ENCODE data around the gene TRDMT1. TPM values are rescaled to one million over a fixed set of nuclear protein-coding genes. Genes with fewer than 3 reads are reported as not detected.

The TRDMT1 gene
- total and polyA plus RNA-seq, 12 donors: 2.0 to 6.3 (median 3.7) TPM

DNA sequence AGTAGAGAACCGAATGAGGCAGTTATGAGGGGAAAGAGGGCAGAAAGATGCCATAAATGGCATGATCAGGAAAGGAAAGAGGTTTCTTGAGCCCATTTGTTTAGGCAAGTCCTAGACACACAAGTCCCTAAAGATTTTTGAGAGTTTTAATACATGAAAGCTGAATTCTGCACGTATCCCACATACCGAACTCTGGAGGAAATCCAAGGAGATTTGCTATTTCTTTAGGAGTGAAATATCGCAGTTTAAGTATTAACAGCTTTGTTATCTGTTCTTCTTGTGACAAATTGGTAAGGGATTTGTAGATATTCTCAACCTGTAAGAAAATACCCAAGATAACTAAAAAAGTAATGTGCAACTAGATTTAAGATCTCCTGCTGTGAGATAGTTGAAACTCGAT is 48.2 kb downstream of the TRDMT1 start:
- DNase-seq (no peak), ATAC-seq (no peak)
- no peaks in the 10 kb centered on the region for H3K9me3 ChIP-seq
- TF ChIP-seq, protein P1, sequence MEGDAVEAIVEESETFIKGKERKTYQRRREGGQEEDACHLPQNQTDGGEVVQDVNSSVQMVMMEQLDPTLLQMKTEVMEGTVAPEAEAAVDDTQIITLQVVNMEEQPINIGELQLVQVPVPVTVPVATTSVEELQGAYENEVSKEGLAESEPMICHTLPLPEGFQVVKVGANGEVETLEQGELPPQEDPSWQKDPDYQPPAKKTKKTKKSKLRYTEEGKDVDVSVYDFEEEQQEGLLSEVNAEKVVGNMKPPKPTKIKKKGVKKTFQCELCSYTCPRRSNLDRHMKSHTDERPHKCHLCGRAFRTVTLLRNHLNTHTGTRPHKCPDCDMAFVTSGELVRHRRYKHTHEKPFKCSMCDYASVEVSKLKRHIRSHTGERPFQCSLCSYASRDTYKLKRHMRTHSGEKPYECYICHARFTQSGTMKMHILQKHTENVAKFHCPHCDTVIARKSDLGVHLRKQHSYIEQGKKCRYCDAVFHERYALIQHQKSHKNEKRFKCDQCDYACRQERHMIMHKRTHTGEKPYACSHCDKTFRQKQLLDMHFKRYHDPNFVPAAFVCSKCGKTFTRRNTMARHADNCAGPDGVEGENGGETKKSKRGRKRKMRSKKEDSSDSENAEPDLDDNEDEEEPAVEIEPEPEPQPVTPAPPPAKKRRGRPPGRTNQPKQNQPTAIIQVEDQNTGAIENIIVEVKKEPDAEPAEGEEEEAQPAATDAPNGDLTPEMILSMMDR (IDR thresholded peaks at IDR 0.05): no peak
- peaks cover 0 to 6% (median 0%) of the 10 kb centered on the region in 9 donors for H3K4me1 ChIP-seq
- H3K4me3 ChIP-seq: no peak overlapping the region
- H3K27ac ChIP-seq: no peak overlapping the region
- H3K27me3 ChIP-seq: no peaks in the 10 kb centered on the region
- intact Hi-C loops (cut with DNase I): no loop called here
- H3K36me3 ChIP-seq: peaks cover 0 to 7% (median 0%) of the 10 kb centered on the region in 9 donors
- WGBS, 2 donors: 89% methylated on average over 5 of the region's 5 CpGs

DNA sequence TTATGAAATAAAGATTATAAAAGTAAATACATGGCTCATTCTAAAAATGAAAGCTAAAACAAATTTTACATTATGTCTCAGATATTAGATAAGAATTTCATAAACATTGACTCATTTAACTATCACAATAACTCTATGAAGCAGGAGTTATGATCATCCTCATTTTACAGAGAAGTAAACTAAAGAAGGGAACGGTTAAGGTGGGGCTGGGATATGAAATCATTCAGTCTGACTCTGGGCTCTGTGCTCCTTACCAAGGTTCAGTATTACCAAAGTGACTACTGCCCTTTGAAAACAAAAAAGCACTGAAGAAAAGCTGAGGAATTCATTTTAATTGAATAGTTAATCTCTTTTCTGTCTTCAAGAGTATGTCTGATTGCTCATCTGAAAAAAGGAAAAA is 49.8 kb downstream of the TRDMT1 start:
- Histone ChIP-seq H3K27ac (no peak overlapping the region), H3K36me3 (peaks cover 0 to 2% (median 0%) of the 10 kb centered on the region in 9 donors), H3K4me3 (no peak overlapping the region), H3K4me1 (peaks cover 0 to 6% (median 0%) of the 10 kb centered on the region in 9 donors), H3K27me3 (no peaks in the 10 kb centered on the region), H3K9me3 (no peaks in the 10 kb centered on the region)
- TF ChIP-seq, protein P1 (IDR thresholded peaks at IDR 0.05): no peak
- ATAC-seq: no peak
- no peak for DNase-seq
- intact Hi-C loops (cut with DNase I): no loop called here
- WGBS, 2 donors: 76 to 83% methylated on average over 1 of the region's 1 CpG

DNA sequence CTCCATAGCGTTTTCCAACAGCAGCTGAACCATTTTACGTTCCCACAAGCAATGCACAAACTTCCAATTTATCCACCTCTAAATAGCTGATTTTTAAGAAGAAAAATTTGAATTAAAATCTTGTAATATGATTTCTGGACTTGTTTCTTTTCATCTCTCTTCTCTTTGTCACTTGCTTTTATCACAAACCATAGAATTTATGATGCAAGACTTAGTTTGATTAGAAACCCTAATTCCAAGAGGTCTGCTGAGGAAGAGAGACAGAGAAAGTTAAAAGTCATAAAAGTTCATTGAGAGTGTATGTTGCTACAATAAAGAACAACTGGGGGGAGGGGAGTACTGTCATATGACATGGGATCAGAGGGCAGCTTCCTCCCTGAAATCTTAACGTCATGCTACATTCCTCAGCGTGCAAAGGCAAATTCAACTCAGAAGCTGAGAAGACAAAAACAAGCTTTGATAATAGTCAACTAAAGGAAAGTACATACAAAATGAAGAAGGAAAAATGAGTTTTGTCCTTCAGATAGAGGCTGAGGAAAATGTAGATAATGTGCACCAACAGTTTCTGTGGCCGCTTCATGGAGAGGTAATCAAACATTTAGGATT is 53.5 kb downstream of the TRDMT1 start:
- Histone ChIP-seq H3K27me3 (no peaks in the 10 kb centered on the region), H3K4me1 (peaks cover 0 to 6% (median 0%) of the 10 kb centered on the region in 9 donors), H3K4me3 (no peak overlapping the region), H3K9me3 (no peaks in the 10 kb centered on the region), H3K27ac (no peak overlapping the region), H3K36me3 (no peaks in the 10 kb centered on the region)
- ATAC-seq (no peak), DNase-seq (no peak)
- TF ChIP-seq, protein P1 (IDR thresholded peaks at IDR 0.05): no peak
- 86 to 87% methylated on average over 5 of the region's 5 CpGs for WGBS, 2 donors
- intact Hi-C loops (cut with DNase I): no loop called here

DNA sequence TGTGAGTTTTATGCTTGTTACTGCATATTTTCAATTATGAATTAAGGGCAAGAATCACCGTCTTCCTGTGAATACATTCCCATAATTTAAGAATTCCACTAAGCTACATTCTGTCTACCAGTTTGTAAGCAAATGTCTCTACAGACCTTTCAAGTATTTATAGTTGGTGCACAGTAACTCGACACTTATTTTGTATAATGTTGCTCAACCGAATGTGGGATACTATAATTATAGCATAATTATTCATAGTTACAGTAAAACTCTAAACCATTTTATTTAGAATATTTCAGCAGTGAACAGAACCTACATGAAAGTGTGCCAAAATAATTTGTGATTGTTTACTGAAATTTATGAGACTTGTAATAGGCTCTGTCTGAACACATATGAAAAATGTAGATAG is 54.6 kb downstream of the TRDMT1 start:
- 93 to 94% methylated on average over 3 of the region's 3 CpGs for WGBS, 2 donors
- no peak for ATAC-seq
- Histone ChIP-seq H3K4me3 (no peak overlapping the region), H3K27me3 (no peaks in the 10 kb centered on the region), H3K9me3 (no peaks in the 10 kb centered on the region), H3K4me1 (peaks cover 0 to 6% (median 0%) of the 10 kb centered on the region in 9 donors), H3K27ac (no peak overlapping the region), H3K36me3 (no peaks in the 10 kb centered on the region)
- intact Hi-C loops (cut with DNase I): no loop called here
- TF ChIP-seq, protein P1 (IDR thresholded peaks at IDR 0.05): no peak
- DNase-seq: no peak

Measured in heart right ventricle (tissue), 16 donors.